DMS79 (cell line): ENCODE measurements around the gene PPHLN1.
"Not testable (repeated sequence)": the region's sequence is repeated elsewhere in the genome, so short reads cannot be mapped to it uniquely, and the experiment has no call there.

ENCODE experiments used
- DNase-seq: peaks from one replicate; lab custom pipeline; 2025; lab: John Stamatoyannopoulos, UW

PPHLN1 gene

DNA sequence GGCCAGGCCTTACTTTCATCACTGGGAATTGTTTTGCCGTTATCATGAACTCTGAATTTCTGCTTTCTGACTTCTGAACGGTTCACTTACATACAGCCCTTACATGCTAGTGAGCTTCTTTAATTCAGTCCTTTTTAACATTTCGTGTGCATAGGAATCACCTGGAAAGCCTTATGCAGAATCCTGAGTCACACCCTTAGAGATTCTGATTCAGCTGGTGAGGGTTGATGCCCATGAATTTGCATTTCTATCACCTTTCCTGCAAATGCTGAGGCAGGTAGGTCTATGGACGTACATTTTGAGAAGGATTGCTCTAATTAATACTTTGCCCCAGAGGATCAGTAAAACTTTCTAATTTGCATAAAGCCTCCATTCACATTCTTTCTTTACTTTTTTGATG is 44.0 kb downstream of the PPHLN1 start:
- DNase-seq: no peak

- DNase-seq: no peak
These were observed 46.3 kb downstream of the PPHLN1 start for GRCh38 chr12:42372154-42372791.

DNA sequence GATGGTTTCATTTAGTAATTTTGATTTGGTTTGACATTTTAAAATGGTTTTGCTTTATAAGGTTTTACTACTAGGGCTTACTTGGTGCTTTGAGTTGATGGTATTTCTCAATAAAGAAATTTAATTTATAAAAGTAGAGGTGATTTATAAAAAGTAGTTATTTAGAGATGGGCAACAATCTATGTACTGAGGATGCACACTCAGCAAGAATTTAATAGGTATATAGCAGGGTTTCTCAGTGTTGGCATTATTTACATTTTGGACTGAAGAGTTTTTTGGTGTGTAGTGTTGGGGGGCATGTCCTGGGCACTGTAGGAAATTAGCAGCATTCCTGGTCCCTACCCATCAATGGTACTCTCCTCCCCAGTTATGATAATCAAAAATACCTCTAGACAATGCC is 47.7 kb downstream of the PPHLN1 start:
- DNase-seq: no peak

GRCh38 chr12:42380733-42381132 is 54.8 kb downstream of the PPHLN1 start:
- DNase-seq: no peak

DNA sequence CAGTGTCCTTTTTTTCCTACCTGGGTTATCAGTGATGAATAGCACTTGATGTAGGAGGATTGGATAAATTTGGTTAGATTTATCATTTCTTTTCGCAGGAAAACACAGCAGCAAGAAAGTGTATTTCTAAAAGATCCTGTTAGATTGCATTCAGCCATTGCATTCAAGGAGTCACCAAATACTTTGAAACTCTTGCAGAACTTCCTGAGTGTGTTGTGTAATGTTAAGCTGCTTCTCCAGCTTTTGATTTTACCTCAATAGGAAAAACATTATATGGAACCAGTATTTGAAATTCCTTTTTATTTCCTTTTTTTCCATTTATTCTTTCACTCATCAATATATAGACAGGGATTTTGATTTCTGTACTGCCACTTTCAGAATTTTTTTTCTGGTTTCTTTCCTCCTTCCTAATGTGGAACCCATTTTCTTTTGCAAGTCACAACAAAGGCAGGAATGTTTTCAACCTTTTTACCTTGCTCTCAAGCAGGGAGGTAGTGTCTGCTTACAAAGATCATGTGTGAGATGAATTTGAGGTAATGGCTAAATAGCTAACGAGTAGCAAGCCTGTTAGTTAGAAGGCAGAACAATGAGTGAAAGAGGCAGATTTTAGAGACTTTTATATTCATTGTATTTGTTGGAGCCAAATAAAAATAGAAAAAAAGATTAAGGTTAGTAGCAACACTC is 56.2 kb downstream of the PPHLN1 start:
- no peak for DNase-seq

GRCh38 chr12:42385326-42385841 is 59.4 kb downstream of the PPHLN1 start:
- no peak for DNase-seq

DNA sequence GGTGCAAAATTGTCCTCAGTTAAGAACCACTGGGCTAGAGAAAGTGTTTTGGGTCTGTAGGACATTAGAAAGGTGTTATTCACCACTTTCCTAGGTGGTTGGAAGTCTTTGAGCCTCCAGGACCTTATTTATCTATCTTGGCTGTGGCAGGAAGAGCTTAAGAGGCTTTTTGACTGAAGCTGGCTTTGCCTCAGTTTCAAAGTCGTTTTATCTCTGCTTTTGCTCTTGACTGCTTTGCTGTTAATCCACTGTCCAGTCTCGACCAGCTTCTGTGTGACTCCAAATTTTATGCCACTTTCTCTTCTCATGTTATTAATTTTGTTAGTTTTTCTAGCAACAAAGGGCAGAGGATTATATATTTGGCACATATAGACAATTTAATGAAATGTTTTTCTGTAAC is 60.3 kb downstream of the PPHLN1 start:
- DNase-seq: no peak

DNA sequence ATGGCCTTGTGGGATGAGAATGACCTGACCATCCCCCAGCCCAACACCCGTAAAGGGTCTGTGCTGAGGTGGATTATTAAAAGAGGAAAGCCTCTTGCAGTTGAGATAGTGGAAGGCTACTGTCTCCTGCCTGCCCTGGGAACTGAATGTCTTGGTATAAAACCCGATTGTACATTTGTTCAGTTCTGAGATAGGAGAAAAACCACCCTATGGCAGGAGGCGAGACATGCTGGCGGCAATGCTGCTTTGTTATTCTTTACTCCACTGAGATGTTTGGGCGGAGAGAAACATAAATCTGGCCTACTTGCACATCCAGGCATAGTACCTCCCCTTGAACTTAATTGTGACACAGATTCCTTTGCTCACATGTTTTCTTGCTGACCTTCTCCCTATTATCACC is 62.1 kb downstream of the PPHLN1 start:
- not testable (repeated sequence) for DNase-seq

- DNase-seq: no peak
These were observed 68.5 kb downstream of the PPHLN1 start for GRCh38 chr12:42394429-42394828.

- no peak for DNase-seq
These were observed 70.7 kb downstream of the PPHLN1 start for GRCh38 chr12:42396473-42397259.

DNA sequence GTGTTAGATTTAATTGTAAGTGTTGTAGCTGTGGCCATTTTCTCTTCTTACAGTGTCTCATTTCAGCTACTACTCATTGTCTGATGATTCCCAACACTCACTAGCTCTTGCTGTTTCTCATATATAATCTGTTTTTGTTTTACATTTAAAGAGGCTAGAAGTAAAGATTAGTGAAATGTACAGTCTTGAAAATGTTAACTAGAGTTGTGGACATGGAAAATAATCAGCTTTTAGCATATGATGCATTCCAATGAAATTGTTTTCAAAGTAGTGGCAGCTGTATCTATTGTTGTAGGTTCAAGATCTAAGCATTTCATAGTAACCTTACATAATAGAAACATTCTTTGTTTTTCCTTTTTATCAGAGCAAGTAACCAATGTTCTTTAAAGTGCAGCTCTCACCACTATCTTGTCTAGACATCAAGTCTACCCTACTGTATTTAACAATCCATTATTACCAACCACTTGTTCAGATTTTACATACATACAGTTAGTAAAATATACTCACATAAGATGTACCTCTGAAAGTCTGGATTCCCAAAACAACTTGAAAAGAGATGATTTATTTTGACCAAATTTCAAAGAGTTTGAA is 76.9 kb downstream of the PPHLN1 start:
- DNase-seq: no peak

DNA sequence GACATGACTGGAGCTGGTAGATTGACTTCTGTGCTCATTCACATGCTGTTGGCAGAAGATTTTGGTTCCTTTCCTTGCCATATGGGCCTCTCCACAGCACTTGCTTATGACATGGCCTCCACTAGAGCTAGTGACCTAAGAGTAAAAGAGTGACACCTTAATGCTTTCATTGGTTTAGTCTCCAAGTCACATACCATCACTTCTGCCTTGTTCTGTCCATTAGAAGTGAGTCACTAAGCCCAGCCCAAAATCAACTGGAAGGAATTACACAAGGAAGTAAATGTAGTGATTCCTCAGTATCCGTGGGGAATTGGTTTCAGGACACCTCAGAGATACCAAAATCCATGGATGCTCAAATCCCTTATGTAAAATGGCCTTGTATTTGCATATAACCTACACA is 81.3 kb downstream of the PPHLN1 start:
- DNase-seq: no peak

GRCh38 chr12:42409471-42409870 is 83.5 kb downstream of the PPHLN1 start:
- no peak for DNase-seq

- peak; percentile 5 for DNase-seq
These were observed 84.4 kb downstream of the PPHLN1 start for GRCh38 chr12:42410340-42410739.

GRCh38 chr12:42420395-42420794 is 94.4 kb downstream of the PPHLN1 start:
- no peak for DNase-seq

DNA sequence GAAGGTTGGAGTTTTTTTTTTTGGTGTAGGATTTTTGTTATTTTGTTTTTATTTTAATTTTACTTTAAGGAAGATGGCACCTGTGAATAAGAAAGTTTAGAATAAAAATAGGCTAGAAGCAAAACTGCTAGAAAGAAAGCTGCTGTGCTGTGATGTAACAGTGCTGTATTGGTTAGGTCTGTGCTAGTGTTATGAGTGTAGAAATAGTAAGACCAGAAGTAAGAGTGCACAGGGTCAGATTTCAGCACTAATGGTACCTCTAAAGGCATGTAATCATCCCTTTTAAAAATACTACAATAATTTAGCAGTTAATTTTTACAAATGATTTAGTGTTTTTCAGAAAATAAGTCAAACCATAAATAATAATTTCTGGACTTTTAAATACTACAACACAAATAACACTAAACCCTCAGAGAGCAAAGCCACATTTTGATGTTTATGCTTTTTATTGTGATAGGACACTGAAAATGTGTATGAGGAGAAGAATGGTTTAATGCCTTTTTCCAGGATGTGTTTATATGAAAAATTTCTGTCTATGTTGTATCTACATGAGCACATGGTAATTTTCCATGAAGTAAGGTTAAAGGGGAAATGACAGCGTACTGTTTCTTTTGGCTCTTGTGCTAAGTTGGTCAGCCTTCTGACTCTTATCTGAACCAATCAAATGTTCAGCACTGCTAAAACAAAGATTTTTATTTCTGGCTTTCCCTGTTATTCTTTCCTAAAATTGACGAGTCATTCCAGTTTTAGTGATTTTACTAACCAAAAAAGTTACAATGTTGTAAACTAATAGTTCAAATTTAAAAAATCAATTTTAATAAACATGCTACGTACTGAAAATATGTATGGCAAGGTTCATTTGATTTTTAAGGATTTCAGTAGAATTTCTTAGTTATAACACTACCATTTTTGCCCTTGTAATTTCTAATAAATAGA is 96.1 kb downstream of the PPHLN1 start:
- no peak for DNase-seq

- no peak for DNase-seq
These were observed 96.8 kb downstream of the PPHLN1 start for GRCh38 chr12:42422785-42423184.

DNA sequence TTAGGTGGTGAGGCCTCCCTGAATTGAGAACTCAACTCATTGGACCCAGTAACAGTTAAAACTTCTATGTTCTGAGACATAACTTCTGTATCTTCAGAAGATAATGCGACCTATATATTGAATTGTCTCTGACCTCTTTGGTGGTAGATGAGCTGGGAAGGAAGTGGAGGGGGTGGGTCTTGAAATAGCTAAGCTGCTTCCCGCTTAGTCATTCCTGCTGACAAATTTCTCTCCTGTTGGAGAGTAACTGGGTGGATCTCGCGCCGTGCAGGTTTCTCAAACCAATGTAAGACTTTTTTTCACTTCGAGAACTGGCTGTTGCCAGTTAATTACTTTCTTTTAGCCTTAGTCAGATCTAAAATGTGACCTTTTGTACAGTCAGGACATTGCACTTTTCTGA is 100.8 kb downstream of the PPHLN1 start:
- no peak for DNase-seq

GRCh38 chr12:42428850-42429249 is 102.9 kb downstream of the PPHLN1 start:
- no peak for DNase-seq

- no peak for DNase-seq
These were observed 106.7 kb downstream of the PPHLN1 start for GRCh38 chr12:42432517-42433140.

DNA sequence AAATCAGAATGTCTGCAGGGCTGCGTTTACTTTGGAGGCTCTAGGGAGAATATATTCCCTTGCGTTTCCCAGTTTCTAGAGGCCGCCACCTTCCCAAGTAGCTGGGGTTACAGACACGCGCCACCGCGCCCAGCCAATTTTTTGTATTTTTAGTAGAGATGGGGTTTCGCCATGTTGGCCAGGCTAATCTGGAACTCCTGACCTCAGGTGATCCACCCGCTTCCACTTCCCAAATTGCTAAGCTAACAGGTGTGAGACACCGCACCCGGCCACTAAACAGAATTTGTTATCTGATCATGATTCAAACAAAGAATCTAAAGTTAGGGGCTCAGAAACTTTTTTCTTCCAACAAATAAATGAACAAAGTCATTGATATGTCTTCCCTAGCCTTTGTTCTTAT is 114.6 kb downstream of the PPHLN1 start:
- no peak for DNase-seq
